ENCODE data around the gene NFAM1.

DNA sequence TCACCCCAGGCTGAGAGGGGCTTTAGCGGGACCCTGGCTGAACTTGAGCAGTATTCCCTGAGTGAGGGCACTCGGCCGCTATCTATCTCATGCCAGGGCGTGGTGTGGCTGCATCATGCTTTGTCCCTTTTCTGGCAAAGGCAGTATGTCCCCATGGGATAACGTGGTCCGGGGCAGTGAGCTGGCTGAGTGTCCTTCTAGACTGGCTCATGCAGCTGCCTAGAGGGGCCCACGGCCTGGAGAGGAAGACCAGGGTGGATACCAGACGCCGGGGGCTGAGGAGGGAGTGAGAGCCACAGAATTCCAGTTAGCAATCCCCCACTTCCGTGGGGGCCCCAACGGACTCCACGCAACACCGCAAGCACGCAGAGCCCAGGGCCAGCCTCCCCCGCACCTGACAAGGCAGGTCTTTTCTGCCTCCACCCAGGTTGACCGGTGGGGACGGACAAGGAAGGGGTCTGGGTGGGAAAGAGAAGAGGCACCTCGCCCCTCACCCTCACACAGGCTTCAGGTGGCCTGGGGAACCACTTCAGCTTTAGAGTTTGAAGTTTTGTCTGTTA is 15.5 kb downstream of the NFAM1 start:
- TF ChIP-seq, protein P1, sequence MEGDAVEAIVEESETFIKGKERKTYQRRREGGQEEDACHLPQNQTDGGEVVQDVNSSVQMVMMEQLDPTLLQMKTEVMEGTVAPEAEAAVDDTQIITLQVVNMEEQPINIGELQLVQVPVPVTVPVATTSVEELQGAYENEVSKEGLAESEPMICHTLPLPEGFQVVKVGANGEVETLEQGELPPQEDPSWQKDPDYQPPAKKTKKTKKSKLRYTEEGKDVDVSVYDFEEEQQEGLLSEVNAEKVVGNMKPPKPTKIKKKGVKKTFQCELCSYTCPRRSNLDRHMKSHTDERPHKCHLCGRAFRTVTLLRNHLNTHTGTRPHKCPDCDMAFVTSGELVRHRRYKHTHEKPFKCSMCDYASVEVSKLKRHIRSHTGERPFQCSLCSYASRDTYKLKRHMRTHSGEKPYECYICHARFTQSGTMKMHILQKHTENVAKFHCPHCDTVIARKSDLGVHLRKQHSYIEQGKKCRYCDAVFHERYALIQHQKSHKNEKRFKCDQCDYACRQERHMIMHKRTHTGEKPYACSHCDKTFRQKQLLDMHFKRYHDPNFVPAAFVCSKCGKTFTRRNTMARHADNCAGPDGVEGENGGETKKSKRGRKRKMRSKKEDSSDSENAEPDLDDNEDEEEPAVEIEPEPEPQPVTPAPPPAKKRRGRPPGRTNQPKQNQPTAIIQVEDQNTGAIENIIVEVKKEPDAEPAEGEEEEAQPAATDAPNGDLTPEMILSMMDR (IDR thresholded peaks at IDR 0.05): no peak
- no peak for TF ChIP-seq ZFX (IDR thresholded peaks at IDR 0.05; ENCODE audit: borderline replicate concordance)

All from 22Rv1 (cell line).